Measurements from ENCODE around the gene DUS1L. TPM values are rescaled to one million over a fixed set of nuclear protein-coding genes. Genes with fewer than 3 reads are reported as not detected.

The DUS1L gene
- total RNA-seq, 1 donor, result 56.1 TPM

GRCh38 chr17:82112181-82112913 is 46.7 kb upstream of the DUS1L start:
- no peak overlapping the region for H3K4me3 ChIP-seq (ENCODE audit: low read depth, low read length)
- no peak for TF ChIP-seq CTCF (IDR thresholded peaks at IDR 0.05; ENCODE audit: insufficient read depth, low read depth, low read length)
- DNase-seq (ENCODE audit: low read depth), result no peak

GRCh38 chr17:82110298-82110697 is 44.7 kb upstream of the DUS1L start:
- DNase-seq (ENCODE audit: low read depth), result no peak
- no peak overlapping the region for H3K4me3 ChIP-seq (ENCODE audit: low read depth, low read length)
- TF ChIP-seq CTCF (IDR thresholded peaks at IDR 0.05; ENCODE audit: insufficient read depth, low read depth, low read length), result no peak

DNA sequence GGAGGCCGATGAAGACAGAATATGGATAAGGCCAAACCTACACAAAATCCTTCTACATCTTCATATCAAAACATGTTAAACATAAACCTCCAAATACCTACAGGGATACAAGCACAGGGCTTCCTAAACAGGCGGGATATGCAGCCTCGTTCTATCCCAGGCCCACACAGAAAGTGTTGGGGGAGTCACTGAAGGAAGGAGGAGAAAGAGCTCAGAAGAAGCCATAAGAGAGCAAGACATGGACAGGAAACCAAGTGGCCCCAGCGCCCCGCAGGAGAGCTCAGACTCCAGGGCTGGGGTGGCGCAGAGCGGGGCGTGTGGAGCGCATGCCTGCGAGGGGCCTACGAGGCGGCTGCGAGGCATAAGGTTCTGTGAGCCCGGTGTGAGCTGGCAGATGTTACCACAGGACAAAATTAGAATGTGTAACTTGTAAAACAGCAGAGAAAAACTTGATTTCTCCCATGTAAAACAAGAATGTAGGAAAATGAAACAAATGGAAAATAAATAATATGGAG is 43.4 kb upstream of the DUS1L start:
- no peak for DNase-seq (ENCODE audit: low read depth)
- TF ChIP-seq CTCF (IDR thresholded peaks at IDR 0.05; ENCODE audit: insufficient read depth, low read depth, low read length), result no peak
- H3K4me3 ChIP-seq (ENCODE audit: low read depth, low read length), result no peak overlapping the region

DNA sequence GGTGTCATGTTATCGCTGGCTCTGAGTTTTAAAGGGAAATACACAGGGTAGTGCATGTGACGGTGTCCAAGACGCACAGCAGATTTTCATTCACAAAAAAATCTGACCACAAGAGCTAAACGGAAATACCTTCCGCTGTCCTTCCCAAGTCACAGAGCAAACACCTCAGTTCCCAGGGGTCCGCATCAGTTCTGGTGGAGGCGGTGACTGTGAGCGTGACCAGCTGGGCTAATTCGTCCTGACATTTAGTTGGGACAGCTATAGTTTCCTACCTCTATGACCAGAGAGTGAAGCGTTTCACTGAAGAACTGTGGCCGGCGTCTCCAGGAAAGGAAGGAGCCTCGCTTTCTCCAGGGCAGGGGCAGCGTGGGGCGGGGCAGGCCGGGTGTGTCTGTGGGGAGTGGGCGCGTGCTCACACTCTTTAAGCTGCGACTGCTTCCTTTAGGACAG is 42.9 kb upstream of the DUS1L start:
- DNase-seq (ENCODE audit: low read depth), result peak; percentile 32
- no peak for TF ChIP-seq CTCF (IDR thresholded peaks at IDR 0.05; ENCODE audit: insufficient read depth, low read depth, low read length)
- no peak overlapping the region for H3K4me3 ChIP-seq (ENCODE audit: low read depth, low read length)

DNA sequence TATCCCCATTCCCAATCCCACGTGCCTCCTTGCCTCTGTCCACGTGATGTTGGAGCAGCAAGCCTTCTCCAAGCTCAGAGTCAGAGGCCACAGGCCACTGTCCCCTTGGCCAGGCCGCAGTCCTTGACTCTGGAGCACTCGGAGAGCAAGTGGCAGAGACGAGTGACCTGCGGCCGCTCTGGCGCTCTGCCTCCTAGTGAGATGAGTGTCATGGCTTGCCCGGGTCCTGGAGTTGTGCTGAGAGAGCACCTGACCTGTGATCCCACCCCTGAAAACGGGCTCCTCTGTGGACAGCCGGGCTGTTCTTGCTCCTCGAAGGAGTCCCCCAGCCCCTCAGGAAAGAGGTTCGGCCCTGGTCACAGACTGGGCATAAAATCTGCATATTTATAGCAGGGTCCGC is 42.4 kb upstream of the DUS1L start:
- DNase-seq (ENCODE audit: low read depth), result no peak
- no peak for TF ChIP-seq CTCF (IDR thresholded peaks at IDR 0.05; ENCODE audit: insufficient read depth, low read depth, low read length)

DNA sequence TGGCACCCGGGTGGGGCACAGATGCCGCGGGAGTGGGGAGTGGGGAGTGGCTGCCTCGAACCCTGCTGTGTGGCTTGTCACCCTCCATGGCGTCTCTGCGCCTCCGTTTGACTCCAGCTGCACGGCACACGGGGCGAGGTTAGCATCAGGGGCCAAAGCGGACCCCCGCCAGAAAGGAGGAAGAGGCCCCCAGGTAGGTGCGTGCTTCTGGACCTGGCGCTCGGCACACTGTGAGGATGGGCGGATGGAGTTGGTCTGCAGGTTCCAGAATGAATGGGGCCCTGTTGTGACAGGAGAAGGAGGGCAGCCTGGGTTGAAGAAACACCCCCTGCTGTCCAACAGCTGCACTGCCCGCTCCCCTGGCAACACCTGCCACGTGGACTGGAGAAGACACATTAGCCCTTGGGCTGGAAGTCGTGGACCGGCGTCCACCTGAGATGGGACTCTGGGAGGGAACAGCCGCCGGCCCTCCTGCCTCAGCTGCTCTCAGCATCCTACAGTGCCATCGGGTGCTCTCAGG is 41.8 kb upstream of the DUS1L start:
- peak; percentile 30 for TF ChIP-seq CTCF (IDR thresholded peaks at IDR 0.05; ENCODE audit: insufficient read depth, low read depth, low read length)
- no peak for DNase-seq (ENCODE audit: low read depth)
- no peak overlapping the region for H3K4me3 ChIP-seq (ENCODE audit: low read depth, low read length)

More for the DNA sequence above, 42.4 kb upstream of the DUS1L start:
- H3K4me3 ChIP-seq (ENCODE audit: low read depth, low read length), result no peak overlapping the region
